ENCODE data around the gene PDAP1.

PDAP1 gene

GRCh38 chr7:99424932-99425730 lies 16.7 kb upstream of the PDAP1 start:
- DNase-seq (ENCODE audit: low spot score): no peak

DNA sequence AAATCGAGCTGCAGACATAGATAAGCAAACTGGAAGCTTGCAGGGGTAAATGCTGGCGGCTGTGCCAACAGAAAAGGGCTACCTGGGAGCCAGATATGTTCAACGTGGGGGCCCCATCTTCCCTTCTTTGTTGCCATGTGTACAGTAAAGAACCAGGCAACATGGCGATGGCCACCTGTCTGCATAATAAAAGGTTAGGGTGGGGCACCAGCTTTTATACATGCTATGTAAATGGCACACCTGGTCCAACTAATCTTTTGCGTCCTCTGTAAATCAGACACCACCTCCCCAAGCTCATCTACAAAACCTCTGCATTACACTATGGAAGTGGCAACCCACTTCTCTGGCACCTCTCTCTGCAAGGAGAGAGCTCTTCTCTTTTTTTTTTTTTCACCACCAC lies 14.2 kb upstream of the PDAP1 start:
- DNase-seq (ENCODE audit: low spot score): no peak

DNA sequence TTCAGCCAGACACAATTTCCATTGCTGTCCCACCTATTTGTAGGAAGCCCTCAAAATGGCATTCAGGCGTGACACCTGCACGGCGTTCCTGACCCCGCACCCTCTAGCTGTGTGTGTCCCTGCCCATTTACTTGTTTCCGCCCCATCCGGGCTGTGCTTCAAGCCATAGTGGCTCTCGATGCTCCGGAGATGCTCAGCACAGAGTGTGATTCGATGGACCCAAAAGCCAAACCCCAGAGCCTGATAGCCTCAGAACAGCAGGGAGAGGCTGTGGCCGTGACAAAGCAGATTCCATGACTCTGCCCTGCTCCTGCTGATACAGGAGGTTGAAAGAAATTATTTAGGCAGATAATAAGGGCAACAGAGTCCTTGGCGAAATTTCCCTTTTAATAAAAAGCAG lies 13.8 kb upstream of the PDAP1 start:
- no peak for DNase-seq (ENCODE audit: low spot score)

GRCh38 chr7:99420986-99421385 lies 12.6 kb upstream of the PDAP1 start:
- DNase-seq (ENCODE audit: low spot score): no peak

DNA sequence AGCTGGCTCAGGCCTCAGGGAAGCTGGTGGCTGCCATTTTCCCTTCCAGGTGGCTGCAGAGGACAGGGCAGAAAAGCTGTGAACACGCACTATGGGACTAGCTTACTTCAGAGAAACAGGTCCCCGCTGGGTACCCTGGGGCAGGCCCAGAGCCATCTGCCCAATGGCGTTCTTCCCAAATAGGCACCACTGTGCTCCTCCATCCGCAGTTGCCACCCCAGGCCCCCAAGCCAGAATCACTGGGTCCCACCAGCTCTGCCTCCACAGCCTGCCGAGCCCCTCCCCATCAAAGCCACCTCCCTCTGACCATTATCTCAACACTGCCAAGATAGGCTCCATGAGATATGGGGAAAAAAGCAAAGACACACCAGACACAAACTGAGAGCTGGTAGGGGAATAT lies 11.8 kb upstream of the PDAP1 start:
- DNase-seq (ENCODE audit: low spot score): no peak

DNA sequence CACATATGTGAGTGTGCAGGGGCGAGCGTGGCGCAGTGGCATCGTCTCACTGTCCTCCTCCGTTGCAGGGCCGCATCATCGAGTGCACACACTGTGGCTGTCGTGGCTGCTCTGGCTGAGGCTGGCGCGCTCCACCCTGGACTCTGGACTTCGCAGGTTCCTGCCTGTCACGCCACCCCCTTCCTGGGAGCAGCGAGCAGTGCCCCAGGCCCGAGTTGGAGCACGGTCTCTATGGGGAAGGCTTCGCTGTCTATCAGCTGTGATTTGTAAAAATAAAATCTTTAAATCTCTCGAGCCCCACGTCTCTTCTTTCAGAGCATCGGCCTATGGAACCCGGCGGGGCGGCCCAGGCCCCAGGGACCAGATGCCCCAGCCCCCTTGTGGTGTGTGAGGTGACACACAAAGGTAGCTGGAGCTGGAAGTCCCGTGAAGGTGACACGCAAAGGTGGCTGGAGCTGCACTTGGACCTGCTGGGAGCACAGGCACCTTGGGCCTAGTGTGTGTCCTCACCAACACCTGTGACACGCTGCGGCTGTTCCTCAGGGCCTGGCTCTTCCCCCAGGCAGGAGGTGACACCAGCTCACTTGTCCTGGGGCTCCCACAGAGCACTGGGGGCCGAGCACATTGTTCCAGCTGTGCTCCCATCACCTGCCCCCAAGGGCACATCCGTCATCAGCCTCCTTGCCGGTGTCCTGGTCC lies 11.1 kb upstream of the PDAP1 start:
- DNase-seq (ENCODE audit: low spot score): no peak

DNA sequence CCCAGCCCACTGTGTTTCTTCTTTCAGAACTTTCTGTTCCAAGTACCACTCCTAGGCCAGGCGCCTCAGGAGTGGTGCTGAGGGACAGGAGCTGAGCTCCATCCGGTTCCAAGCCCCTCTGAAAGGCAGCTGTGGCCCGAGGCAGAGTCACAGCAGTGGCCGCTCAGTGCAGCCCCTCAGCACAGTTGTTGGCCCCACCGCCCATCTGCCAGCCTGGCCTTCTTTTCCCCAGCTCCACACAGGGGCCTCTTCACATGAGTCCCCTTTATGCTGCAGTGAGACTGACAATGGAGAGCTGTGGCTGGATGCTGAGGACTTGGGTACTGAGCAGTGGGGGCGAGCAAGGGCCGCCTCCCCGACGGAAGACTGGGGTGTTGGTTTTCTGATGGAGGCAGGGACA lies 9.9 kb upstream of the PDAP1 start:
- no peak for DNase-seq (ENCODE audit: low spot score)

DNA sequence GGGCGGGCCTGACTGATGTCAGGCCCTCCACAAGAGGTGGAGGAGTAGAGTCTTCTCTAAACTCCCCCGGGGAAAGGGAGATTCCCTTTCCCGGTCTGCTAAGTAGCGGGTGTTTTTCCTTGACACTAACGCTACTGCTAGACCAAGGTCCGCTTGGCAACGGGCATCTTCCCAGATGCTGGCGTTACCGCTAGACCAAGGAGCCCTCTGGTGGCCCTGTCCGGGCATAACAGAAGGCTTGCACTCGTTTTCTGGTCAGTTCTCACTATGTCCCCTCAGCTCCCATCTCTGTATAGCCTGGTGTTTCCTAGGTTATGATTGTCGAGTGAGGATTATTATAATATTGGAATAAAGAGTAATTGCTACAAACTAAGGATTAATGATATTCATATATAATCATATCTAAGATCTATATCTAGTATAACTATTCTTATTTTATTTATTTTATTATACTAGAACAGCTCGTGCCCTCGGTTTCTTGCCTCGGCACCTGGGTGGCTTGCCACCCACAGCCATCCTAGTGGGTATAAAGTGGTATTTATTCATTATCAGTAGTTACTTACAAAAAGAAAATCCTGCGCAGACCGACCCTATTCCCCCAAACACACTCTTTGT lies 7.2 kb upstream of the PDAP1 start:
- peak; percentile 43 for DNase-seq (ENCODE audit: low spot score)

DNA sequence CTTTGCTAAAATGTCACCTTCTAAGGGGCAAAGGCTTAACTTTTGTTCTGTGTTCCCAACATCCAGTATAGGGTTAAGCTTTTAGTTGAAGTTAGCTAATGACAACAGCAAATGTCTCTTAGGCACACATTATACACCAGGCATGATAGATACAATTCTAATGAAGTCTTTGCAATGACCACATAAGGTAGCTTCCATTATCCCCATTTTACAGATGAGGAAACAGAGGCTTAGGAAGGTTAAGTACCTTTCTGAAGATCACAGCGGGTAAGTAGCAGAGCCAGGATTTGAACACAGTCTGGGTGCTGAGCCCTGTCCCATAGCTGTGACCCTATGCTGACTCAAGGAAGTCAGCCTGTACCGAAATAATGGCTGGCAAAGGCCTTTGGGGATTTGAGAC lies 2.2 kb upstream of the PDAP1 start:
- DNase-seq (ENCODE audit: low spot score): no peak

- no peak for DNase-seq (ENCODE audit: low spot score)
These were observed 1.4 kb upstream of the PDAP1 start for GRCh38 chr7:99409806-99410205.

DNA sequence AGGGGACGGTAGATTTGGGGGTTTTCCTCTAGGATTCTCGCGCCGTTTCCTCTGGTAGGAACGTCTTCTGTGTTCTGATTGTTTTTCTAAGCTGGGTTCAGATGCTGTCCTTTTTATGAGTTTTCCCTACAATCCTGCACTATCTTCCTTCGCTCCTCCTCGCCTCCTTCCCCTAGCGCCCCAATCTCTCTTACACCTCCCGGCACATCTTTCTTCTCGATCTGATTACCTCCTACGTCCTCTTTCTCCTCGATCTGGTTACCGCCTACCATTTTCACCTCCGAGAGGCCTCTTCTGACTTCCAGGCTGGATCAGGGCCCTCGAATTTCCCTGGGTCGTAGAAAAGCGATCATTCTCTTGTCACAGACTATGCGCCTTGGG lies 785 bp upstream of the PDAP1 start:
- no peak for DNase-seq (ENCODE audit: low spot score)

DNA sequence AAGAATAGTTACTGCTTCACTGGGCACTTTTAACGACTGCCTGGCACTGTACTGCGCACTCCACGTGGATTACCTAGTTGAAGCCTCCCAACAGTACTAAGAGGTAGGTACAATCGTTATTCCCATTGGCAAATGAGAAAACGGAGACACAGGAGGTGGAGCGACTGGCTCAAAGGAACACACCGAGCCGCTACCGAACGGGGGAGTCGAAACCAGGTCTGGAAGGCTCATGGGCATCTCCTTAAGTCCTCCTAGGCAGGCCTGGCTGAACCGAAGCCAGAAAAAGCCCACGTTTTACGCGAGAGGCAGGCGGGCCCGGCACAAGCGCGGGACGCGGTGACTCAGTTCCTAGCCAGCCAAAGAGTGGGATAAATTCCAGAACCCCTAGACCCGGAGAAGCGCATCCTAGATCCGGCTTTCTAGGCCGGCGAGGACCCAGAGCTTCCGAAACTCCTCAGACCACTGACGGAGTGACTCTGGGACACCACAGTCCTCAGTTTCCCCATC lies 472 bp downstream of the PDAP1 start:
- peak; percentile 21 for DNase-seq (ENCODE audit: low spot score)

DNA sequence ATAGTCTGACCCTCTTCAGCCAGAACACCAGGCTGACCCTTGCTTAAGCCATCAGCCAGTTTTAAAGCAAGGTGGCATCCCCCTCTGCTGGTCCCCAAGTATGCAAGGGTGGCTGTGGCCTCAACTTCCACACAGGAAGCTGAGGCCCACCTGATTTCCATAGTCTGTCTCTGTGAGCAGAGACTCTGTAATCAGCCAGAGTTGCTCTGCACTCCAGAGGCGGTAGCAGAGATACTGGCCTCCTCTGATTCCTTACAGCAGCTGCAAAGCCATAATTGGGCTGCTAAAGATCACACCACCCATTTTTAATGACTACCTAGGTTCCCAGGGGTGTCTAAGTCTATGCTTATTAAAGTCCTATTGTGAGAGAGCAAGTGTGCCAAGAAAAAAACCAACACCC lies 1.8 kb downstream of the PDAP1 start:
- DNase-seq (ENCODE audit: low spot score): no peak

DNA sequence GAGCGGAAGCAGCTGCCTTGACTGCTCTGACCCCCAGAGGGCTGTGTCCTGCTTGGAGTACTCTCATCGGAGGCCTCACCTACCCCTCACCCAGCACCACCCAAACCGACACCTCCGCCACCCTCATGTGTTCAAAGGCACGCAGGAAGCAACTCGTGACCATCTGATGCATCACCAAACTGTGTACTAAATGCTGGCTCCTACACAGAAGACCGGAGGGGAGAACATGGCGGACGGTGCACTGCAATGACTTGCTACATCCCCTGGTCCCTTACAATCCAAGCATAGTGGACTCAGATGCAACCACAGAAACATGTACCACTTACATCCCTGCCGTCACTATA lies 3.4 kb downstream of the PDAP1 start:
- DNase-seq (ENCODE audit: low spot score): no peak

GRCh38 chr7:99404235-99404976 lies 4.0 kb downstream of the PDAP1 start:
- no peak for DNase-seq (ENCODE audit: low spot score)

DNA sequence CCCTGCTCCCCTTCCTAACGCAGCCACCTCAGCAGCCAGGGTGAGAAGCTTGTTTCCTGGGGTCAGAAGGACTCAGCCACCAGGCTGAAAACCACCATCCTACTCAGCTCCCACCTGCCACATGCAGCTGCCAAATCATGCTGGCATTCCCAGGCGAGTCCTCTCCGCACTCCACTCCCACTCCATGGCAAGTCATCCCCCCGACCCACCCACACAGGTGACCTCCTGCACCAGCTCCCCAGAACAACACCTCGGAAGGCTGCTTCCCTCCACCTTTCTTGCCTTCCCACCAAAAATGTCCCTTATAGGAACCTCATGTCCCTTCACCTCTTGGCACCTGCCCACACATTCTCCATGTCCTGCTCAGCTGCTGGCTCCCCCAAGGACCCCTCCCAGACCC lies 4.6 kb downstream of the PDAP1 start:
- DNase-seq (ENCODE audit: low spot score): no peak

GRCh38 chr7:99402854-99403253 lies 5.5 kb downstream of the PDAP1 start:
- DNase-seq (ENCODE audit: low spot score): no peak

DNA sequence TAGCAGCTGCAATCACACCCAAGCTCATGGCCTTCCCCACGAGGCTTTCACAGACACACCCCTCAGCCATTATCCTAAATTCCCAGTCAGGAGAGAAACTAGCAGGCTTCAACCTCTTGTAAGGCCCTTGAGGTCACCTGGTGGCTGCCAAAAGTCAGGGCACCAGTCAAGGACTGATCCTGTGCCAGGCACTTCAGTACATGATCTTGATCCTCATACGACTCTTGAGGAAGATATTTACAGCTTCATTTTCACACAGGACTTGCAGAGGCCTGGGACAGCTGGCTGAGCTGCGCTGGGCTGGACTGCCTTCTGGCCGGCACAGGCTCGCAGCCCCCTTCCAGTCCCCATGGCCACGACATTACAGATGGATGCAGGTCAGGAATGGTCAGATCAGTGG lies 8.8 kb downstream of the PDAP1 start:
- DNase-seq (ENCODE audit: low spot score): no peak

- no peak for DNase-seq (ENCODE audit: low spot score)
These were observed 9.4 kb downstream of the PDAP1 start for GRCh38 chr7:99398891-99399445.

DNA sequence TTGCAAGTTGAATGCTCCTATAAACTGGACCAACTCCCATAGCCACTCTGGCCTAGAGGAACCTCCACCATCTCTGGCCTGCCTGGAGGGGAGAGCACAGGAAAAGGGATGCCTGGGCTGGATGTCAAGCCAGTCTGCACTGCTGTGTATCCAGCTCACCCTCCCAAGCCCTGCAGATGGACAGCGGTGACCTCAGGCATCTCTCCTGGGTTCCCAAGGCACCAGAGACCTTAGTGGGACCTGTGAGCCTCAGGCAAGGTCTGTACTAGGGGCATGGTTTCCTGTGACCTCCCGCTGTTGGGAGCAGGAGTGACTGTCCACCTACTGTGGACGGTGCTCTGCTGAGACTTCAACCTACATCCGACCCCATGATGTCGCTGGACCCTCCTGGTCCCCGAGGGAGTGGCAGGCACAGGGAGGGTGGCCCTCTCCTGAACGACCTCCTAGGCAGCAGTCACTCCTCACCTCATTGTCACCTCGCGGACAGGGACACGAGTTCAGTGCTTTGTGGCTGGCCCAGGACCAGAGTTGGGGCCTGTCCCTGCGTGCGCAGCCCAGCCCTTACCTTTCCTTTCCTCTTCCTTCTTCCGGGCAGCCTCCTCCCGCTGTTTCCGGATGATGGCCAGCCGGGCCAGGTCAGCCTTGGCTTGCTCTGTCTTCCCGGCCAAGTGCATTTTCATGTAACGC lies 11.0 kb downstream of the PDAP1 start:
- no peak for DNase-seq (ENCODE audit: low spot score)

Data from SK-N-DZ (cell line).